Activated T-helper 9 cell treated with anti-CD3 and anti-CD28 coated beads, Interleukin-2, amount 50 U/mL, for 16 hours (primary cell): Measurements from ENCODE around the gene ADAMTSL2.

Source experiments
- DNase-seq: peaks from one replicate; pipeline ENCODE4 v3.0.0-alpha.2; 2020; ENCODE audit warnings: low read depth

The ADAMTSL2 gene

DNA sequence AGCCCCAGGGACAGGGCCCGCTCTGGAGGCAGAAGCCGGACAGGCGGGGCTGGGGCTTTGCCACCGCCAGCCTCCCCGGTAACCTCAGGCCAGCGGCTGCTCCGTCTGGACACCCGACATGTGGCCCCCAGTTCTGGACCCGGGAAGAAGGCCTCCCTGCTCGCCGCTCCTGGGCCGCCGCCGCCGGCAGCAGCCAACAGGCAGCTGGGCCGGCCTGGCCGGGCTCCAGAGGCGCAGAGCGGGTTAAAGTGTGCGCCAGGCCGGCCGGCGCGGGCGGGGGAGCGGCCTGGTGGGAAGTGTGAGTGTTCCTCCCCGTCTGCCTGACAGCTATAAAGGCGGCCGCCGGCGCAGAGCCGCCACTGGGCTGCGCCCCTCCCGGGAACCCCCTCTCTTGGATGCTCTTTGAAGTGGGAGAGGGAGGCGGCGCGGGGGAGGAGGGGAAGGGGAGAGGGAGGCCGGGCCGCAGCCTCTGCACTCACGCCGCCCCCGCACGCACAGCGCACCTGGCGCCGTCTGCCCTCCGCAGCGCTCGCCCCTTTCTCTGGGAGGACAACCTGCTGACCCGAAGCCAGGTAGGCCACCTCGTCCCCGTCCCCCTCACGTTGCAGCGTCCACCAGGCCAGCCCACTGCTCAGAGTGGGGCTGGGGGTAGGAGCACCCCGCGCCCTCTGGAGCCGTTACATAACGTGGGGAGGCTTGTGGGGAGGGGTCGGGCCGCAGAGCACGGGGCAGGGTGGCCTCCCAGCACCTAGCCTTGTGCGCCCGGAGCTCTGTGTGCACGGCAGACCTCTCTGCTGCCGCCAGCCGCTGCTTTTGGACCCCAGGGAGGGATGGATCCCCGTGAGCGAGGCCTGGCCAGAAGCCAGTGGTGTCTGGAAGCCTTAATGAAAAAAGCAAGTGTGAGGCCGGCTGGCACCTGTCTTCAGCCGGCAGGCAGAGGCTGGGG lies at the start of gene ADAMTSL2:
ADAMTSL2 (plus strand) TSS at position 359 of the 946 bp plus-strand sequence. CDS start 2,009 bp downstream, outside the sequence.
- no peak for DNase-seq

DNA sequence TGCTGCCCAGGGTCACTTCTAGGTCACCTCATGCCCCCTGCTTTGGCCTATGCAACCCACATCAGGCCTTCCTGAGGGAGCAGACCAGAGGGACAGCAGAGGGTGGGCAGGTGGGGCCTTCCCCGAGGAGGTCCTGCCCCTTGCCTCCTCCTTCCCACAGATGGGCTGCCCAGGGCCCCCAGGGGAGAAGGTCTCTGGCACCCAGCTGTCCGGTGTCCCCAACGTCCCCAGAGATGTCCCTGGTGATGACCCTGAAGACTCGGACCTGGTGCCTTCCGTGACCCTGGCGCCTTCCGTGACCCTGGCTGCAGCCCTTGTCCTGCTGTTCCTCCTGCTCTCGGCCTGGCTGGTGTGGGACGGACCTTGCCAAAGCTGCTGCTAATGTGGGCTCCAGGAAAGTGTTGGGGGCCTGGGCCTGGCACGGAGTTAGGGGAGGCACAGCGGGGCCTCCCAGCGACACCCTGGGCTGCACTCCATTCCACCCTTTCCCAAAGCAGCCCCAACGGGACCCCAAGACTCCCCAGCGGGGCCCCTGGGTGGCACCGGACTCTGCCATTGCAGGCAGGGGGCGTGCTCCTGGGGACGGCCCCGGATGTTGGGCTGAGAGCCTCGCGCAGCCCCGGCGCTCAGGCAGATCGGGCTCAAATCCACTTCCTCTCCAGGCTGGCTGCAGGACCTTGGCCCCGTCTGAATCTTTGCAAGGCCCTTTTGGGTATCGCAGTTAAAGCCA lies 48.8 kb upstream of the ADAMTSL2 start:
- DNase-seq = no peak

GRCh38 chr9:133487331-133487725 lies 47.2 kb upstream of the ADAMTSL2 start:
- DNase-seq = no peak

- DNase-seq = no peak
Measured at GRCh38 chr9:133488686-133489252, 45.7 kb upstream of the ADAMTSL2 start.

DNA sequence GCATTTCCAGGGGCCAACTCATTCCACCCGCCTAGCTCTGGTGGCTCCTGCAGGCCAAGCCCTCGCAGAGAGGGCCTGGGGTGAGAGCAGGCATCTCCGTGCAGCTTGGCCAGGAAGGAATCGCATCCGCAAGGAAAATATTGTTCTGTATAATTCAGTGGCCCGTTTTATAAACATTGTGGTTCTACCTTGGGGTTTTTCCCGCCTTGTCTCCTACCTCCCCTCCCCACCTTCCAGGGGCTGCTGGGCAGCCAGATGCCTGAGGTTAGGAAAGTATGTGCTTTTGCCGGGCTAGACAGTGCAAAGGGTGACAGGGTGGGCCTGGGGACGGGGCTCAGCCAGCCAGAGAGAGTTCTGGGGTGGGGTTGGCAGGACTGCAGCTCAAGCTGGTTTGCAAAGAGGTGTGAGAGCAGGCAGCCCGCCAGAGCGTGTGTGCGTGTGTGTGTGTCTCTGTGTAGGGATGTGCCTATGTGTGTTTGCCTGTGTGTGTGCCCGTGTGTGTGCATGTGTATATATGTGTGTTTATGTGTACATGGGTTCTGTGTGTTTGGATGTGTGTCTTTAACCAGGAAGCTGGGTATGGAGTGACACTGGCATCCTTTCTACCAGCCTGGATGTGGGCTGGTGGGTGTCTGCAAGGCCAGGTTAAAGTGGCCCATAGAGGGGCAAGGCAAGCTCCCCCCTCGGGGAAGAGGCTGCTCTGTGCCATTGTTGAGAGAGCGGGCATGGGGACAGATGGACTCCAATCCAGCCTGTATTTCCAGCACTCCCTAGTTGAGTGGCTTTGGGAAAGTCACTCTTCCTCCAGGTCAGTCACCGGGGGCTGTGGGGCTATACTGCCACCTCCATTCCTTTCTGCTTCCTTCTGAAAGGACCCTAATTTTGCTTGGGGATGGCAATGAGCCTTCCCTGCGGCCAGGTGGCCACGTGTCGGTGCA lies 45.0 kb upstream of the ADAMTSL2 start:
- no peak for DNase-seq

DNA sequence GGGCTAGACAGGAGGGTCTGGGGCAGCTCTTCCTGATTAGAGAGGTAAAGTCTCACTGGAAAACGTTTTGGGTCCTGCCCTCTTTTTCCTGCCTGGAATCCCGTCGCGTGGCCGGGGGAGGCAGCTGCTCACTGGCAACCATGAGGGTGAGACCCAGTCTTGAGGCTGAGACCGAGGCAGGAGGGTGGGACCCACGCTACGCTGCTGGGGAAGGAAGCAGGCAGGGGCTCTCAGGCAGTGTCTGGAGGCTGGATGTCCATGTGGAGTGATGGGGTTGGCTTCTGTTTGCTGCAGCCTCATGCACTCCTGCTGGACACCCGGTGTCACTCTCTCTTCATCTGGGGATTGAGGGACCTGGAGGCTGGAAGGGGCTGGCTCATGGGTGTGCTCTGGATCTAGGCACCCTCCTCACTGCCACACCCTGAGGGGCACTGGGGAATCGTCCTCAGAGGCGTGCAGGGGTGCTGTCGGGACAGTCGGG lies 44.3 kb upstream of the ADAMTSL2 start:
- DNase-seq = no peak

- DNase-seq = no peak
Measured at GRCh38 chr9:133490865-133491655, 43.4 kb upstream of the ADAMTSL2 start.

GRCh38 chr9:133491656-133491925 lies 42.9 kb upstream of the ADAMTSL2 start:
- no peak for DNase-seq

- DNase-seq = no peak
Measured at GRCh38 chr9:133492061-133493021, 42.2 kb upstream of the ADAMTSL2 start.

- DNase-seq = no peak
Measured at GRCh38 chr9:133493428-133493827, 41.1 kb upstream of the ADAMTSL2 start.

DNA sequence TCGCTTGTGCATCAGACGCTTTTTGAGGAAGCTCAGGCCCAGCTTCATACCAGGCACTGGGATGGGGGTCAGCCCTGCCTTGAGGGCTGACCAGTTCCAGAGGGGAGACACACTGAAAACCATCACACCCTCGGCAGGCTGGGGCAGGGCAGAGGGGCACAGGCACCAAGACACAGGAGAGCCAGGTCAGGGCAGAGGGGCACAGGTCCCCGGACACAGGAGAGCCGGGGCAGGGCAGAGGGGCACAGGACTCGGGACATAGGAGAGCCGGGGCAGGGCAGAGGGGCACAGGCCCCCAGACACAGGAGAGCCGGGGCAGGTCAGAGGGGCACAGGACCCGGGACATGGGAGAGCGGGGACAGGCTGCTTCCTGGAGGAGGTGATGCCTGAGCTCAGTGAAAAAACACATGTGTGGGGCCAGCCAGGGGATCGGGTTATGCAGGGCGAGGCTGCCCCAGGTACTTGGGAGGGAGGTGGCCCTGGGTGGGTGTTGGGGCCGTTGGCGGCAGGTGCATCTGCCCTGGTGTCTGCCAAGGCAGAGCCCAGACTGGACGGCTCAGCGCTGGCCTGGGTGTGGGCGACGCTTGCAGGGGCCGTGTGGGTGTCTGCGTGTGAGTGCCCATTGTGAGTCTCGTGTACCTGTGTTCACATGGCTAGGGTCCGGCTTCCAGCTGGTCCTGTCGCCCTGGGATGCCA lies 40.5 kb upstream of the ADAMTSL2 start:
- DNase-seq = no peak

- DNase-seq = no peak
Measured at GRCh38 chr9:133494636-133495326, 39.7 kb upstream of the ADAMTSL2 start.

- DNase-seq = no peak
Measured at GRCh38 chr9:133495327-133496293, 38.9 kb upstream of the ADAMTSL2 start.

DNA sequence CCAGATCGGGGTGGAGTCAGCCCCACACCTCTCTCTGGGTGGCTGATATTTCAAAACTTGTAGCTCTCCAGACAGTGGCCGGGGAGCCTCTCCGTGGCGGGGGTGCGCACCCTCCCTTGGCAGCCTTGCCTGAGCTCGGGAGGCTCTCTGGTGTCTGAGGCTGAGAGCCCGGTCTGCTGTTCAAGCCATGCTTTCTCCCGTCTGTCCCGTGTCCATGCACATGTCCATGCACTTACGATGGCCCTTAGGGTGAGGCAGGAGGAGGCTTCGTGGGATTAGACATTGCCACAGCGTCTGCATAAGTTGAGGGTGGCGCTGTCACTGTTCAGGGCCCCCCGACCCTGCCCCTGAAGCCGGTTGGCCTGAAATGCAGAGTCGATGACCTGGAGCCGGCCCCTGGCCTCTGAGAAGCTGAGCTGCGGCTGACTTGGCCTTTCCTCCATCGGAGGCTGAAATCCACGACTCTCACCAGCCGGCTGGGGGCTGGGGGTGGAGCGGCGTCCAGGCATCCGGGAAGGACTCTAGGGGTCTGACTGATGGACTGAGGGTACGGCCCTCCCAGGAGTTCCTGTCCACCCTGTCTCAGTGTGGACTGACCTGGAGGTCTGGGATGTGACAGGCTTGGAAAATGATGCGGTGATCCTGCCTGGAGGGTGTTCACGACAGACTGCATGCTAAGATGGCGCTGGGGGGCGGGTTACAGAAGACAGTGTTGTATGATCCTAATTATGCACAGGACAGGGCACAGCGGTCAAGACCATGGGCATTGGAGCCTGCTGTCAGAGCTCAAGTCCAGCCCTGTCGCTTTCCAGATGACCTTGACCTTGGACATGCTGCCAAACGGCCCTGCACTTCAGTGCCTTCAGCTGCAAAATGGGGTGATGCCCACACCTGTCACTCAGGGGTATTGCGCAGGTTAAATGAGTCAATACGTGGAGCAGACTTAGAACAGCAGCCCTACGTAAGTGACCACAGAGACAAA lies 37.4 kb upstream of the ADAMTSL2 start:
- no peak for DNase-seq

DNA sequence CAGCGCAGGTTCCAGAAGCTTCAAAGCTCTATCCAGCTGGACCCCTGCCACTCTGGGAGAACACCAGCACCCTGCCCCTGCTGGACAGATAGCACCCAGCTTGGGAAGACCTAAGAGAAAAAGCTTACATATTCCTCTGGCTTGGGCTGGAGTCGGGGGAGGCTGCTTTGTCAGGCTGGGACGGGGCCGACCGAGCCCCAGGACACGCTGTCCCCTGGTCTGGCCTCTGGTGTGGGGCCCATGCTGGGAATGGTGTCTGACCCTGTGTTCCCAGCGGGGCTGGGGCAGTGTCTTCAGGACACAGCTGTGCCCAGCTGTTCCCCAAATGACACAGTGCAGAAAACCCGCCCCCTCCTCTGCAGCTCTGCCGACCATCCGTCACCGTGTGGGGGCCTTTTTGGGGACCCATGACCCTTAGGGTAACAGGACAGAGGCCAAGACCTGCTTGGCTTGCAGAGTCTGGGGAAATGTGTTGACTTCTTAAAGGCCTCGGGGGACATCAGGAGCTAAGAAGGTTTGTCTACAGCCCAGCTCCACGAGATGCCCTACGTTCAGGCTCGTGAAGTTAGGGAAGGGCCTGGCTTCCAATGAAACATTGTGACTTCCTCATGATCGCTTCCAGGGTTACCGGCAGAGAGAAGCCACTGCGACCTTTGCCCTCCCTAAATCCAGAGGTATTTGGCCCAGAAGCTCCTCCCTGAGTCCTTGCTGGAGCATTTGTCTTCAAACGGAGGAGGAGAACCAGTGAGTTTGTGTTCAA lies 35.2 kb upstream of the ADAMTSL2 start:
- DNase-seq = no peak
